Fibroblast of the aortic adventitia (primary cell): ENCODE data around the gene GBX1. TPM values are rescaled to one million over a fixed set of nuclear protein-coding genes. Genes with fewer than 3 reads are reported as not detected.

Source experiments
- DNase-seq: peaks from one replicate; pipeline ENCODE4 v3.0.0-alpha.2; 2010; ENCODE audit warnings: low read depth
- H3K4me3 ChIP-seq: 2 replicates; pipeline ENCODE4 v1.5.1; 2011; ENCODE audit warnings: low read depth, mild to moderate bottlenecking, control low read depth, low read length, moderate library complexity
- CTCF ChIP-seq: IDR thresholded peaks from 2 replicates; pipeline ENCODE4 v1.5.1; 2011; ENCODE audit warnings: mild to moderate bottlenecking, low read length, control low read depth, inconsistent platforms; ENCODE audit not compliant: insufficient read depth
- total RNA-seq: library from RNA; depleted of rRNA; stranded (reverse); fragments of >200 nt; gene quantifications from 2 replicates; pipeline ENCODE4 v1.2.3, GENCODE V29; 2012; ENCODE audit warnings: low replicate concordance

Gene GBX1
- total RNA-seq, 1 donor: not detected

DNA sequence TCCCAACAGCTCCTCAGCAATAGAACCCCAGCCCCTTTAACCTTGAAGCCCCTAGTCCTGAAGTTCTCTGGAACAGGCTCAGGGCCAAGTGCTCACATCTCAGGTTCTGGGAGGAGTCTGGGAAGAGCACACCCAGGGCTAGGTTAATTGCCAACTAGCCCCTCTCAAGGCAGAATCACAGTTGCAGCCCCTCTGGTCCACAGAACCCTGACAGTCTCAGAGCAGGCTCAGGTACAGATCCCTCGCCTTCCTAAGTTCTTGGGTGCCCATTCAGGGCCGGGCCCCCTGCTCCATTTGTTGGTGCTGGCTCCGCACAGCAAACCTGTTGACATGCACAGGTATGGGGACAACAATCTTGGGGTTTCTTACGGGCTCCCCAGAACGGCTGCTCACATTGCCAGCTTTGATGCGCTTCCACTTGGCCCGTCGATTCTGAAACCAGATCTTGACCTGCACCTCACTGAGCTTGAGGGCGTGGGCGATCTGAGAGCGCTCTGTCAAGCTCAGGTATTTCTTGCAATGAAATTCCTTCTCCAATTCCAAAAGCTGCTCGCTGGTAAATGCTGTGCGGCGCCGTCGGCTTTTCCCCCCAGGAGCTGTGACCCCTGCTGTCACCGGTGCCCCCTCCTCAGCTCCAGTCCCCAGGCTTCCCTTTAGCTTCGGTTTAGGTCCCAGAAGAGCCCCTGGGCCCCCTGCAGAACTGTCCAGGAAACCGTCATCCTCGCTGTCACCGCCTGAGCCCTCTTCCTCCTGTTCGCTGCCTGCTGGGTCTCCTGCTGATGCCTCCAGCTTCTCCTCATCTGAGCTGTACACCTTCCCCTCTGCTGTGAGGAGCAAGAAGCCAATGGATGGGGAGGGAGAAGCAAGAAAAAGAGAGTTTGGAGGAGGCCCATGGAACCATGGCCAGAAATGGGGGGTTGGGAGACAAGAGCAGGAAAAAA is 18.9 kb downstream of the GBX1 start:
- H3K4me3 ChIP-seq: no peak overlapping the region
- no peak for DNase-seq
- no peak for TF ChIP-seq CTCF

GRCh38 chr7:151146761-151147160 is 20.7 kb downstream of the GBX1 start:
- TF ChIP-seq CTCF: no peak
- no peak for DNase-seq

DNA sequence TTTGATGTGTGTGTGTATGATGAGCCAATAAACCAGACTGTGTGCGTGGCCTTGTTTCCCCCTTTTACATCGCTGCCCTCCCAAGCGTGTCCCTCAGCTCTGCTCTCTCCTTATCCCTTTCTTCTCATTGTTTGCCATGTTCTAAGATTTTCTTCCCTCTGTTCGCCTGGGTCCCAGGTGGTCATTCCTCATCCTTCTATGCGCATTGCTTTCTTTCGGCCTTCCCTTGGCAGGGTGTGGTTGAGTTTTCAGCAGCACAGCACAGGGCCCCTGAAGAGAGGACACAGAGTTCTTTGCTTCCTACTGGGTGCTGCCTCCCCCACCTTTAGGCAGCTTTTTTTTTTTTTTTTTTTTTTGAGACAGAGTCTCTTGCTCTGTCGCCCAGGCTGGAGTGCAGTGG is 23.1 kb downstream of the GBX1 start:
- H3K4me3 ChIP-seq: no peak overlapping the region
- no peak for DNase-seq
- TF ChIP-seq CTCF: no peak

More at GRCh38 chr7:151146761-151147160, 20.7 kb downstream of the GBX1 start:
- no peak overlapping the region for H3K4me3 ChIP-seq

- TF ChIP-seq CTCF: no peak
- no peak for DNase-seq
These were observed 24.1 kb downstream of the GBX1 start for GRCh38 chr7:151143261-151144015.

GRCh38 chr7:151142686-151143040 is 24.8 kb downstream of the GBX1 start:
- no peak for DNase-seq

More at GRCh38 chr7:151143261-151144015, 24.1 kb downstream of the GBX1 start:
- H3K4me3 ChIP-seq: no peak overlapping the region

More at GRCh38 chr7:151142686-151143040, 24.8 kb downstream of the GBX1 start:
- TF ChIP-seq CTCF: no peak
- no peak overlapping the region for H3K4me3 ChIP-seq
